Activated naive CD8-positive, alpha-beta T cell treated with anti-CD3 and anti-CD28 coated beads for 36 hours (primary cell): ENCODE data around the gene NAV2. TPM values are rescaled to one million over a fixed set of nuclear protein-coding genes. Genes with fewer than 3 reads are reported as not detected.

ENCODE experiments used
- DNase-seq: peaks from one replicate; pipeline ENCODE4 v3.0.0; 2021
- H3K27ac Mint-ChIP-seq: one replicate; pipeline ENCODE4 v1.8.0; 2022; ENCODE audit warnings: mild to moderate bottlenecking, moderate library complexity, mixed read lengths
- H3K27me3 Mint-ChIP-seq: one replicate; pipeline ENCODE4 v1.8.0; 2022; ENCODE audit warnings: mild to moderate bottlenecking, mixed read lengths
- H3K36me3 Mint-ChIP-seq: one replicate; pipeline ENCODE4 v1.8.0; 2021; ENCODE audit warnings: mild to moderate bottlenecking, mixed read lengths
- H3K4me1 Mint-ChIP-seq: one replicate; pipeline ENCODE4 v1.8.0; 2021; ENCODE audit warnings: mixed read lengths
- H3K4me3 Mint-ChIP-seq: one replicate; pipeline ENCODE4 v1.8.0; 2022; ENCODE audit warnings: mild to moderate bottlenecking, moderate library complexity, mixed read lengths
- H3K9me3 Mint-ChIP-seq: one replicate; pipeline ENCODE4 v1.8.0; 2022; ENCODE audit warnings: mixed read lengths
- total RNA-seq, 2 experiments: library from RNA; stranded (reverse); gene quantifications; one replicate each; pipeline ENCODE4 v1.2.3, GENCODE V29; 2021

Gene NAV2
- total RNA-seq, 2 experiments from 2014 or later, result 0.14 to 0.20 TPM

DNA sequence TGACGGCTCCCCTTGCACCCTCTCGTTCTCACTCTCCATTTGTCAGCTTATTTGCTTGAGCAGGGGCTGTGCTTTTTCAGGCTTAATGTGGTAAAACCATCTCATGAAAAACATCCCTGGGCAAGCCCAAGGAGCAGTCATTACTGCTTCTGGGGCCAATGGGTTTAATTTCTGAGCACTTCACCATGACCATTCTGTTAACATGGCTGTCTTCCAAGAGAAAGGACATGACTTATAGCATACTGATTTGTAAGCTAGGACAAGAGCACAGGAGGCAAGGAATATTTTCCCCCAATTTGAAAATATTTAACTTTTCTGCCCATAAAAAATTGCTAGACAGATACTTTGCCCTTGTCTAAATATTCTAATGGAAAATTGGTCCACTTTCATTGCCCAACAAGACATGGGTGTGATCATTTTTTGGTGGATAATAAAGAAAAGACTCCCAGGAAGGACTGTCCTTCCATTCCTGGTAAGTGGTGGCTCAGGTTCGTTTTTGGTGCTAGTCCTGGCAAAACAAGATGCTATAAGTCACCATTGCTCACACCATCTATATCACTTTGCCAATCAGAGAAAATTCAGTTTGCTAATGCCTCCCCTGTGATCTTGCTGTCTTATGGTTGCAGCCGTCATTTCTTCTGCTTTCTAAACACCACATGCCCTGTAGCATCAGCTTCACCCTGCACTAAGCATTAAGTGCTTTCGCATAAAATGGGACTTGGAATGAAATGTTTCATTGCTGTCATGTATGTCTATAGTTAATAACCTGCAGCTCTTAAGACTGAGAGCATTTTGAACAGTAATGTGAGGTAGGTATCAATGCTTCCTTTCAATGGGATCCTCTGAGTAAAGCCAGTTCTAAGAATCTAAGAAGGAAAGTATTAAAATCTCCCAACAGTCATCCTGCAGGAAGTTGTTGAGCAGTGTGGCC, 339.1 kb downstream of the NAV2 start:
- no peak for DNase-seq
- Mint-ChIP-seq H3K27ac (no peak overlapping the region), H3K27me3 (no peaks in the 10 kb centered on the region), H3K9me3 (no peaks in the 10 kb centered on the region), H3K4me1 (no peaks in the 10 kb centered on the region), H3K4me3 (no peak overlapping the region), H3K36me3 (no peaks in the 10 kb centered on the region)

DNA sequence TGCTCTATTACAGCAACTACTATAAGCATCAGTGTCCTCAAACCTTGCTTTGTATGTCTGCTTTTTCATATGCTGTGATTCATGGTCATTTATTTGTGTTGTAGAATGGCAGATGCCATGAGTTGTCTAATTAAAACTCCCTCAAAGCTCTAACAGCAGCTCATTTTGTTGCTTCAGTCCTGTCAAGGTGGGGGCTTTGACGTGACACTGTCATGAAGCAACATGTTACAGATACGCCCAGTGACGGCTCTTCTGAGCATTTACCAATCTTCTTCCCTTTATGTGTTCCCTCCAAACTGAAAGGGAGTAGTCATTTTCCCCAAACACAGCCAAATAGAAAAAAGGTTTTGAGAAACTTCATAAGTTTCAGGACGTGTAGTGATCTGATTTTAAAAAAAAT, 340.9 kb downstream of the NAV2 start:
- Mint-ChIP-seq H3K27ac (no peak overlapping the region), H3K9me3 (no peaks in the 10 kb centered on the region), H3K36me3 (no peaks in the 10 kb centered on the region), H3K4me3 (no peak overlapping the region), H3K4me1 (no peaks in the 10 kb centered on the region), H3K27me3 (no peaks in the 10 kb centered on the region)
- DNase-seq, result no peak

DNA sequence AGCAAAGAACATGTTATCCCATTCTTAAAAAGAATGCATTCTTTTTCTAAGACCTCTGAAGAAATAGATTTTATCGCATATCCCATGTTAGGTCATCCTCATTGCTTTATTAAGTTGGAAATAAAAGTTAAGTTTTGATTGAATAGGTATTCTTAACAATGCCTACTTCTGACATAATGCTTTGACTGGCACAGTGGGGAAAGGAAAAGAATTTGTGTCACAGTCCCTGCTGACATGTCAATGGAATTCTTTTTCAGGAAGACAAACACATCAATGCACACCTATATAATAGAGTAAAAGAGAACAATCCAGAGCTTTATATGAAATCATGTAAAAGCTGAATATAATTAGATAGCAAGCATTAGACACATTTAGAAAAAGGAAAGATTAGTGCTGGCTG, 341.9 kb downstream of the NAV2 start:
- no peak overlapping the region for H3K27ac Mint-ChIP-seq
- H3K4me3 Mint-ChIP-seq, result no peak overlapping the region
- no peaks in the 10 kb centered on the region for H3K9me3 Mint-ChIP-seq
- no peaks in the 10 kb centered on the region for H3K4me1 Mint-ChIP-seq
- no peaks in the 10 kb centered on the region for H3K36me3 Mint-ChIP-seq
- H3K27me3 Mint-ChIP-seq, result no peaks in the 10 kb centered on the region
- DNase-seq, result no peak

DNA sequence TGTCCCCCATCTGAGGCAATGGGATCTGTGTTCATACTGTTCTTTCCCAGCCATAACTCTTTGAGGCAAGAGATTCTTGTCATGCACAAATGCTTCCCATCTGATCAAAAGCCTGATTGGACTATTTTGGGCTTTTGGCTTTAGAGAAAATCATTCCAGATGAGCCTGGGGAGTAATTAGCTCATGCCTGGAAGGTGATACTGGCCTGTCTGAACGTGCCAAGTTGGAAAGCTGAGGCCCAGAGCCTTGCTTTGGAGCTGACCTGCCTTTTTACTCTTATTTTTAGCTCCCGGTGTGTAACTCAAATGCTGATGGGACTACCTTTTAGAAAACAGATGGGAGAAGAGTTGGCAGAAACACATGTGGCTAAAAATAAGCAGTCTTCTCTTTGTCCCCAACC, 342.7 kb downstream of the NAV2 start:
- no peak overlapping the region for H3K4me3 Mint-ChIP-seq
- no peaks in the 10 kb centered on the region for H3K4me1 Mint-ChIP-seq
- no peak for DNase-seq
- no peaks in the 10 kb centered on the region for H3K36me3 Mint-ChIP-seq
- no peaks in the 10 kb centered on the region for H3K9me3 Mint-ChIP-seq
- no peak overlapping the region for H3K27ac Mint-ChIP-seq
- H3K27me3 Mint-ChIP-seq, result no peaks in the 10 kb centered on the region

DNA sequence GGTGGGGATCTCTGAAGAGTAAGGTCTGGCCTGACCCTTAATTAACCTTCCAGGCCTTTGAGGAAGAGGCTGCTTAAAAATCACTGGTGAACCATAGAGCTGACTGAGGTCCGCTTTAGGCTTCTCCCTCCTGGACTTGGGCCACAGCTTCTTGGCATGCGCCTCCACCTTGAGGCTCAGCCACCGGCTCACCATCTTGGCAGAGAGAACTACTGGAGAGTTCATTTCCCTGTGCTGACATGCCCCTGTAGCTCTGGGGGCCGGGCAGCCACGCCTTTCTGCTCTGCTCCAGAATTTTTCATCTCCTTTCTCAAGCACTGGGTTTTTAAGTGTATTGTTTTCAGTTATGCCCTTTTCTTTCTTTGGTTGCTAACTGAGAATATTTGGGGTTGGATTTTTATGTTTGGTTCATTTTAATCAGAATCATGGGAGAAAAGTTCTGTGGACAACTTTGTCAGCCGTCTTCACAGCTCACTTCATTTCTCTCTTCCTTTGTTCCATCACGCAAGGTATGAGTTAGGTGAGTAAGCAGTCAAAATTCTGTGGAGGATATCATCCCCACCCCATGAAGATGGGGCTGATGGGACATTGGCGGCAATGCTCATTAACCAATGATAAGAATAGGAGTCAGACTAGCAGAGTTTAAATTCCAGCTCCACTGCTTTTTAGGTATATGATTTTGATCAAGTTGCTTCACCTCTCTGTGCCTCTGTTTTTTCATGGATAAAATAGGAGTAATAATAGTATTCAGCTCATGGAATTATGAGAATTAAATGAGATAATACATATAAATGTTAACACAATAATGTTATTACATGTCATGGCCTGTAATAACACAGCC, 343.7 kb downstream of the NAV2 start:
- Mint-ChIP-seq H3K4me1 (no peaks in the 10 kb centered on the region), H3K27me3 (no peaks in the 10 kb centered on the region), H3K4me3 (no peak overlapping the region), H3K9me3 (no peaks in the 10 kb centered on the region), H3K36me3 (no peaks in the 10 kb centered on the region), H3K27ac (no peak overlapping the region)
- DNase-seq, result no peak

DNA sequence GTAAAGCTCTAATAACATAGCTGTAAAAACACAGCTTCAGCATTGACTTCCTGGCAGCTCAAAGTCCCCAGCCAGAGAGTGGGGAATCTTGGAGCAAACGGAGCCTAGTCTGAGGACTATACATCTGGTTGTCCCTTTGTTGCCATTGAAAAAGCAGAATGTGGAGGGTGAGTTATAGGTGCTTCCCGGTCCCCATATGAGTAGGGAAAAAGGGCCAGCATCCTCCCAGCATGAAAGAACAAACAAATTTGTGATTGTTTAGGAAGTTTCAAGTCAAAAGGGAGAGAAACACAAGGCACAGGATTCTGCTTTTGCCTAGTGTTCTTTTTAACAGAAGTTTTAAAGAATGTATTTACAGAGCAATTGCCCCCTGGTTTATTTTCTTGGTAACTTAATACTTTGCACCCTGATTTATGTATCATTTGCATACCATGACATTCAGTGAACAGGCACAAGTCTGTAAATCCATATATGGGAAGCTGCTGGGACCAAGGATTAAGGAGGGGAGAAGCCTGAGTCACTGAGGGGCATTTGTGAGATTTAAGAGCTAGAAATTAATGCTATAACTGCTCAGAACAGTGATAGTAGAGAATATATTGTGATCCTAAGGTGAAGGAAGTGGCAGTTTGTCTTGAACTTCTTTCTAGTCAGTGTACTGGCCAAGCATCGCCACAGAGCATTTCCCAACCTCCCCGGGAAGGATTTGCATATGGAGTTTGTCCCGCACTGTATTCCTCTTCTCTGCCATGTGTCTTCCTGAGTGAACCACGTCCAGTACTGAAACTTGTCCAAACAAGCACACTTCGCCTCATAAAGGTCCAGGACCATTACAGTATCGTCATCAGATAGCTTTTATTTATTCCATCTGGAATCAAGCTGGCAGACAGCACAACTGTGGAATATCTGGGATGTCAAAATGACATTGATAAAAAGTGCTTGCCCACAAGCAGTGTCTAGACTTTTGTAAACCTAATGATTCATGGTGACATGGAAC, 344.6 kb downstream of the NAV2 start:
- no peak for DNase-seq
- no peak overlapping the region for H3K27ac Mint-ChIP-seq
- no peaks in the 10 kb centered on the region for H3K4me1 Mint-ChIP-seq
- H3K9me3 Mint-ChIP-seq, result no peaks in the 10 kb centered on the region
- H3K27me3 Mint-ChIP-seq, result no peaks in the 10 kb centered on the region
- no peak overlapping the region for H3K4me3 Mint-ChIP-seq
- H3K36me3 Mint-ChIP-seq, result no peaks in the 10 kb centered on the region

DNA sequence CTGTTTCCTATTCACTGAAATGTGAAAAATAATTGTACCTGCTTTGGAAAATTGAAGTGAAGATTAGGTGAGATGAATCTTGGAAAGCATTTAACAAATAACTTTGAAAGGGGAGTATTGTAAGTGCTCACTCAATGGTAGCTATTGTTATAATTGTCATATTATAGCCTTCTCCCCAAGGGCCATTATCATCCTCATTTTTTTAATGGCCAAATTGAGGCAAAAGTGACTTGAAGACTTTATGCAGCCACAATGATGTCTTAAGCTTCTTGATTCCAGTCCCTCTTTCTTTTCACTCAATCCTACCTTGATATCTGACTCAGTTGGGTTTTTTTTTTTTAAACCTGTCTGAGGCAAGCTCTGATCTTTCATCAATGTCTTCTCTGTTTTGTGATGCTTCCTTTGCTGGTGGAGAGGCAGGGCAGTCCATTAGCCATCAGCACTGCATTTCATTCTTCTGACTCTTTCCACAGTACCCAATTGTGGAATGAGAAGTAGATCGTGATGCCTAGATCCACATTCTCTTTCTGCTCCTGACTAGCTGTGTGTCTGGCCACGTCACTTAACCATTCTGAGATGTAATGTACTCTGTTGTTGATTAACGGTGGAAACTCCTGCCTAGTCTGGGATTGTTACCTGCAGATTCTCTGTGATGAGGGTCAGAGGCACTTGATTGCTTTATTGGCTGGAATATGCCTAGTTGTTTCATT, 346.3 kb downstream of the NAV2 start:
- Mint-ChIP-seq H3K9me3 (no peaks in the 10 kb centered on the region), H3K36me3 (no peaks in the 10 kb centered on the region), H3K4me1 (no peaks in the 10 kb centered on the region), H3K27ac (no peak overlapping the region), H3K4me3 (no peak overlapping the region), H3K27me3 (no peaks in the 10 kb centered on the region)
- no peak for DNase-seq

DNA sequence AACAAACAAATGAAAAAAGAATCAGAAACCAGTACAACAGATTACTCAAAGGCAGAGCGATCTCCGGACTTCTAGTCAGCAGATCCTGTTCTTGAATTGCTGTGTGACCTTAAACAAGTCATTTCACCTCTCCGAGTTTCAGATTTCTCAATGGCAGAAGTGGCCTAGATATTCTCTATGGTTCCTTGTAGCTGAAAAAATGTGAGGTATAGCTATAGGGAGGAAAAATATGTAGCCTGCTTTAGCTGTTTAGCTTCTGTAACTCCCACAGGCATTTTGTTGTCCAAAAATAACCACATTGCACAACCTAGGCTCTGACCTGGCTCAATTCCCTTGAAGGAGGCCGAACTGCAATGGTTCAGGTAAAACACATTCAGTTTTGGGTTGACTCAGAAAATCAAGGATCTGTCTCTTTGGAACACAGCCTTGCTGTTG, 347.0 kb downstream of the NAV2 start:
- Mint-ChIP-seq H3K27me3 (no peaks in the 10 kb centered on the region), H3K4me1 (no peaks in the 10 kb centered on the region), H3K9me3 (no peaks in the 10 kb centered on the region), H3K4me3 (no peak overlapping the region), H3K36me3 (no peaks in the 10 kb centered on the region), H3K27ac (no peak overlapping the region)
- DNase-seq, result no peak

DNA sequence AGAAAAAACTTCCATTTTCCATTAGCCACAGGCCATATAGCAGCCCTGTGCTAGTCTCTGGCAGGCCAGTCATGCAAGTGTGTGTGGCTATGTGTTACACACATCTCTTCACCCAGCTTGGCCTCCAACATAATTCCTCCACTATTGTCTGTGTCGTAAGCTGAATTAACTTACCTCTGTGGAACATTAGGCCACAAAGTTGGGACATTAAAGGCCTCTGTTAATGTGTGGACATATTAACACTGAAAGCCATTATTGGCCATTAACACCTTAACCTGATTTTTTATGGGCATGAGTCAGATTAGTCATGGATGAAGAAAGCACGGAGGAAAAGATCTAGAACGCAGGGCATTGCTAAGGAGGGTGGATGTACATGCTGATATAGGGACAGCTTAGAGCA, 347.5 kb downstream of the NAV2 start:
- no peak for DNase-seq
- no peaks in the 10 kb centered on the region for H3K36me3 Mint-ChIP-seq
- H3K27me3 Mint-ChIP-seq, result no peaks in the 10 kb centered on the region
- H3K4me3 Mint-ChIP-seq, result no peak overlapping the region
- H3K9me3 Mint-ChIP-seq, result no peaks in the 10 kb centered on the region
- H3K27ac Mint-ChIP-seq, result no peak overlapping the region
- H3K4me1 Mint-ChIP-seq, result no peaks in the 10 kb centered on the region

DNA sequence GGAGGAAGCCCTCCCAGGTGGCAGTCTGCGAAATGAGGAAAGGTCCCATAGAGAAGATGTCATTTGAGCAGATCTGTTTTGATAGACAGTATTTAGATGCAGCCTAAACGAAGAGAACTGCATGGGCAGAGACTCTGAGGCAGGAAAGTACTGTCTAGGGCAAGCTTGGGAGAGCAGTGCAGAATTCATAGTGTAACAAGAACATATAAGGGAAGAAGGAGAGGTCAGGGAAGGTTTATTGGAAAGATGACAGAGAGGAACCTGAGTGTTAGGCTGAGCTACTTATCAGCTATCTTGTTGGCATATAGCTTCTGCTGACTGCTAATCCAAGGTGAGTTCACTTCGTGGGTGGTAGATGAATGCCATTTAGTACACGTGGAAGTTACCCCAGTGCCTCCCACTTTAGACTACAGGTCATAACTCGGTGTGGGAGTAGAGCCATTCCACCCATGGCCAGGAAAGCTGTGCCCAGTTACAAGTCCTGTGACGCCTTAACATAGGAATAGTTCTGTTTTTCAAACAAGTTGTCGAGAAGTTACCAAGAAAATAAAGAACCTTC, 348.1 kb downstream of the NAV2 start:
- H3K27ac Mint-ChIP-seq, result no peak overlapping the region
- DNase-seq, result no peak
- H3K9me3 Mint-ChIP-seq, result no peaks in the 10 kb centered on the region
- H3K4me3 Mint-ChIP-seq, result no peak overlapping the region
- no peaks in the 10 kb centered on the region for H3K4me1 Mint-ChIP-seq
- no peaks in the 10 kb centered on the region for H3K36me3 Mint-ChIP-seq
- no peaks in the 10 kb centered on the region for H3K27me3 Mint-ChIP-seq

DNA sequence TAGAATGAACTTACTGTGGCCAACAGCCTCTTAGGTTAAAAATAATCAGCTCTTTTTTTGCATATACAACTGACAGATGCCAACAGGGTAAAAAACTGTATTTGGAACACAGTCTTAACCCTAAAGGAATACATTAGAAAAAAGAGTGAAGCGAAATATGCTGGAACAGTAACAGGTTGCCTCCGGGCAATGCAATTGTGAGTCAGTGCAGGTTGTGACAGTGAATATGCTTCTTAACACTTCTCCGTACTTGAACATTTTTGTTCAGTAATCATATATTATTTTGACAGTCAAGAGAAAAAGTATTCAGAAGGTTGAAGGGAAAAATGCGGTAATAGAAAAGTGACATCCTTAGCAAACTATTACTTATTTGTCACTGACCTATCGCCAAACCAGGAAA, 349.1 kb downstream of the NAV2 start:
- H3K27ac Mint-ChIP-seq, result no peak overlapping the region
- H3K4me3 Mint-ChIP-seq, result no peak overlapping the region
- no peaks in the 10 kb centered on the region for H3K9me3 Mint-ChIP-seq
- no peaks in the 10 kb centered on the region for H3K27me3 Mint-ChIP-seq
- H3K4me1 Mint-ChIP-seq, result no peaks in the 10 kb centered on the region
- H3K36me3 Mint-ChIP-seq, result no peaks in the 10 kb centered on the region
- no peak for DNase-seq

DNA sequence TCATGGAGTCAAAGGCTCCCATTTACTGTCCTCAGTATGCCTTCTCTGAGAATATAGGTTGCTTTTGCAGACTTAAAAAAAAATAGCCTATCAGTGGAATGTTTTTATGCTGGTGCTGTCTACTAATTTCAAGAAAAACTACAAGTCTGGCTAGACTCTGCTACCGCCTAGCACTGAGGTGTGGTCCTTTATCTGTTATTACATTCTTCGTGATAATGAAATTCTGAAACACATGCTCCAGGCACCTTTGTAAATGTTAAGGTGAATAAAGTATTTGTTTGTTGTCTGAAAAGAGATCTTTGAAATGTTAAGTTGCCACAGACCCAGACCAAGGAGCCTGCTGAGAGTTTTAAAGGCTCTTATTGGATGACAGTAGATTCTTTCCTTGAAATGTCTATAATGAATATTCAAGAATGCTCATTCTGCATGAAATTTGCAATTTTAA, 352.3 kb downstream of the NAV2 start:
- no peak for DNase-seq
- Mint-ChIP-seq H3K27ac (no peak overlapping the region), H3K4me3 (no peak overlapping the region), H3K9me3 (no peaks in the 10 kb centered on the region), H3K36me3 (no peaks in the 10 kb centered on the region), H3K27me3 (no peaks in the 10 kb centered on the region), H3K4me1 (no peaks in the 10 kb centered on the region)

DNA sequence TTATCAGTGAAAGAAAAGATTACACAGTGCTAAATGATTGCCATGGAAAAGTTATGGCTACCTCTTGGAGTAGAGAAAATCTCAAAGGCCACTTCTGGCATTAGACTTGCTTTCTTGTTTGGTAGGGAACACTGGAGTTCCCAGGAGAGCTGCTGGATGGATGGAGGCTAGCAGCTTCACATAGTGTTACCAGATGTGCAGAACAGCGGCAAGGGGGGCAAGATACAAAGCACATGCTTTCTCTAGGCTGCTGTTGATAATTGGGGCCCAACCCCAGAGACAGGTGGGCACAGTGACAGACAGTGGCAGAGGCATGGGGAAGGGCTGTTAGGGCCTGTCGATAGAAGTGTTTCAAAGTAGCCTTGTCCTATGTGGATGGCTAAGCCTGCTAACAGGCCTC, 352.8 kb downstream of the NAV2 start:
- Mint-ChIP-seq H3K4me1 (no peaks in the 10 kb centered on the region), H3K27me3 (no peaks in the 10 kb centered on the region), H3K36me3 (no peaks in the 10 kb centered on the region), H3K27ac (no peak overlapping the region), H3K9me3 (no peaks in the 10 kb centered on the region), H3K4me3 (no peak overlapping the region)
- no peak for DNase-seq
